ENCODE measurements around the gene ARSG. TPM values are rescaled to one million over a fixed set of nuclear protein-coding genes. Genes with fewer than 3 reads are reported as not detected.

ARSG gene
- total and polyA plus RNA-seq, 2 of the 4 experiments (the other 2 are of a cell fraction), result 2.9 to 3.0 TPM

GRCh38 chr17:68457168-68457538, 165.9 kb downstream of the ARSG start, which contains the start of gene WIPI1:
TSS of gene WIPI1 (minus strand) at chr17:68457496. CDS start at chr17:68457421, 75 bp downstream.
- Histone ChIP-seq H3K4me2 (ENCODE audit: low read depth, low read length) (peak within 1 kb of the TSS; percentile 93), H3K36me3 (ENCODE audit: control insufficient read depth, insufficient read depth, low read length) (peaks cover under 1% of the 10 kb centered on the region; the same call in 1 of the 2 replicates), H3K4me1 (ENCODE audit: control insufficient read depth, insufficient read depth, low read length) (peaks cover 2% of the 10 kb centered on the region; the same call in 1 of the 2 replicates), H3K18ac (ENCODE audit: low read depth, low read length) (peak within 1 kb of the TSS; percentile 62), H3K56ac (ENCODE audit: extremely low read depth, insufficient read depth, low read length) (peak within 1 kb of the TSS; percentile 83), H3K4me3 (ENCODE audit: insufficient read depth, low read depth, low read length) (peak within 1 kb of the TSS; percentile 88), H4K20me1 (ENCODE audit: insufficient read depth, low read length) (peaks cover 29% of the 10 kb centered on the region; the same call in 1 of the 2 replicates), H3K9me1 (ENCODE audit: insufficient read depth, low read length) (no peaks in the 10 kb centered on the region), H3K9ac (ENCODE audit: low read depth, low read length) (peak within 1 kb of the TSS; percentile 83), H3K27ac (ENCODE audit: insufficient read depth, low read length) (peak within 1 kb of the TSS; percentile 86), H2AK9ac (replicated peaks; ENCODE audit: low read depth, low read length, poor library complexity) (peak within 1 kb of the TSS; percentile 95), H4K91ac (ENCODE audit: insufficient read depth, low read depth, low read length) (peak within 1 kb of the TSS; percentile 68), H4K5ac (ENCODE audit: low read depth, low read length) (peak within 1 kb of the TSS; percentile 55), H2BK5ac (ENCODE audit: low read depth, low read length, poor library complexity, severe bottlenecking) (peak within 1 kb of the TSS; percentile 83), H4K8ac (ENCODE audit: low read depth in 2 of 2, low read length in 2 of 2) (peak within 1 kb of the TSS; percentile 61 to 84; a peak in 3 of 4 replicates), H2AFZ (replicated peaks; ENCODE audit: low read length, poor library complexity) (peak within 1 kb of the TSS; percentile 89), H3K14ac (replicated peaks; ENCODE audit: low read depth, low read length) (peak within 1 kb of the TSS; percentile 72), H3K9me3 (ENCODE audit: control insufficient read depth, insufficient read depth, low read length) (no peaks in the 10 kb centered on the region), H3K23ac (ENCODE audit: low read depth, low read length) (peak within 1 kb of the TSS; percentile 81; the same call in 1 of the 2 replicates), H2BK15ac (ENCODE audit: low read depth, low read length) (peak within 1 kb of the TSS; percentile 21; the same call in 1 of the 3 replicates), H3K79me1 (ENCODE audit: low read depth in 1 of 2, low read length in 2 of 2) (peaks cover 6 to 39% of the 10 kb centered on the region in 2 experiments; a peak in 2 of 4 replicates), H3K27me3 (ENCODE audit: control insufficient read depth, insufficient read depth, low read length) (peaks cover 2% of the 10 kb centered on the region; the same call in 1 of the 2 replicates), H2BK20ac (ENCODE audit: low read depth, low read length) (no peak within 1 kb of the TSS), H2BK120ac (ENCODE audit: low read depth, low read length) (peak within 1 kb of the TSS; percentile 38; the same call in 1 of the 2 replicates), H2AK5ac (ENCODE audit: low read depth, low read length) (peak within 1 kb of the TSS; percentile 89), H3K4ac (ENCODE audit: low read depth, low read length) (peak within 1 kb of the TSS; percentile 90)
- WGBS, 2 experiments (ENCODE audit: extremely low coverage in 2 of 2, insufficient read length in 1 of 2), result 0% methylated on average over 5 of the region's 39 CpGs; no CpG with 5 or more reads in 1 of the 2 experiments
- dilution Hi-C loops (cut with HindIII; ENCODE audit: low sequenced_read_pairs, unreplicated experiment) (no loop called here), intact Hi-C loops (cut with micrococcal nuclease) (loop anchor here (1.0 to 5.0 kb wide), 2 partner anchors 75 to 194 kb away; no protein-coding TSS in a partner anchor), in situ Hi-C loops (cut with MboI; ENCODE audit: low sequenced_read_pairs) (loop anchor here (25.0 kb wide), 1 partner anchor 495 kb away; no protein-coding TSS in a partner anchor)
- CTCF ChIA-PET, result interaction anchor here (2.5 kb wide), 1 partner anchor 58 kb away, joined by 15 read pairs; no protein-coding TSS in a partner anchor
- ATAC-seq (ENCODE audit: low read depth), result peak; percentile 7
- TF ChIP-seq CTCF (conservative IDR thresholded peaks at IDR 0.05; ENCODE audit: low read depth, low read length) (no peak), ELK1 (IDR thresholded peaks at IDR 0.05; ENCODE audit: borderline replicate concordance, low read depth, low read length) (no peak), POLR2A (IDR thresholded peaks at IDR 0.05; ENCODE audit: low read depth, low read length) (peak; percentile 79), CHD1 (IDR thresholded peaks at IDR 0.05; ENCODE audit: low read depth, low read length) (peak; percentile 32; the same call in 1 of the 2 replicates)
- BruUV-seq (replicated peaks), result no TSS peak
- DNase-seq, result no peak
- POLR2A ChIA-PET (ENCODE audit: unreplicated experiment), result interaction anchor here (0.6 to 0.7 kb wide), 3 partner anchors 301 to 459 kb away, joined by 3 to 7 read pairs (median 3); no protein-coding TSS in a partner anchor

Data from IMR-90 (cell line).